PC-3 (cell line): ENCODE data around the gene SURF4. TPM values are rescaled to one million over a fixed set of nuclear protein-coding genes. Genes with fewer than 3 reads are reported as not detected.

ENCODE experiments used
- ATAC-seq: fragments of 200-7000 bp; cut with Tn5 transposase; 2 replicates; pipeline ENCODE4 v1.9.1; 2020; ENCODE audit warnings: mild to moderate bottlenecking, moderate library complexity
- BruUV-seq: library from RNA; stranded (reverse); fragments of 400-500 nt; replicated peaks from 2 replicates; lab custom pipeline; 2021; lab: Mats Ljungman, UMichigan
- CTCF ChIA-PET: fragments of 300-600 bp; sonication (Branson Sonifier 250); formaldehyde crosslinking; loops from one replicate; lab custom pipeline; 2022; ENCODE audit warnings: antibody characterized with exemption; lab: Charles Lee
- POLR2A ChIA-PET: fragments of 300-600 bp; sonication (Branson Sonifier 250); formaldehyde crosslinking; loops from one replicate; lab custom pipeline; 2022; ENCODE audit warnings: antibody characterized with exemption; ENCODE audit not compliant: unreplicated experiment; lab: Charles Lee
- DNase-seq: peaks from one replicate; pipeline ENCODE4 v3.0.0-alpha.2; 2015
- H2AFZ ChIP-seq: fragments of 300-600 bp; sonication (generic); 2 replicates; pipeline ENCODE4 v1.6.0; 2016; ENCODE audit warnings: antibody characterized with exemption, low read length
- H3F3A ChIP-seq: fragments of 300-600 bp; sonication (generic); one replicate; pipeline ENCODE4 v1.6.0; 2017; ENCODE audit warnings: antibody characterized with exemption, low read length, control low read depth, mild to moderate bottlenecking; ENCODE audit not compliant: unreplicated experiment
- H3K27ac ChIP-seq: fragments of 300-600 bp; sonication (generic); 2 replicates; pipeline ENCODE4 v1.5.1; 2016; ENCODE audit warnings: mild to moderate bottlenecking, low read length
- H3K27me3 ChIP-seq: fragments of 300-600 bp; sonication (generic); 2 replicates; pipeline ENCODE4 v1.6.1; 2016; ENCODE audit warnings: low read length, mixed read lengths
- H3K36me3 ChIP-seq: fragments of 300-600 bp; sonication (generic); 2 replicates; pipeline ENCODE4 v1.6.1; 2016; ENCODE audit warnings: low read depth, mixed run types, low read length, mixed read lengths
- H3K4me1 ChIP-seq: fragments of 300-600 bp; sonication (generic); 2 replicates; pipeline ENCODE4 v1.5.1; 2016; ENCODE audit warnings: low read length; ENCODE audit not compliant: insufficient read depth
- H3K4me2 ChIP-seq: fragments of 300-600 bp; sonication (generic); 2 replicates; pipeline ENCODE4 v1.6.0; 2016; ENCODE audit warnings: low read length
- H3K4me3 ChIP-seq: fragments of 300-600 bp; sonication (generic); 2 replicates; pipeline ENCODE4 v1.5.1; 2016; ENCODE audit warnings: mild to moderate bottlenecking, low read length, mixed read lengths
- H3K79me2 ChIP-seq: fragments of 300-600 bp; sonication (generic); 2 replicates; pipeline ENCODE4 v1.6.1; 2017; ENCODE audit warnings: low read length, mixed read lengths
- H3K9ac ChIP-seq: fragments of 300-600 bp; sonication (generic); 2 replicates; pipeline ENCODE4 v1.6.0; 2016; ENCODE audit warnings: mild to moderate bottlenecking, low read length
- H3K9me2 ChIP-seq: fragments of 300-600 bp; sonication (generic); replicated peaks from 2 replicates; pipeline ENCODE4 v1.6.1; 2016; ENCODE audit warnings: mixed run types, low read length, mixed read lengths
- H3K9me3 ChIP-seq: fragments of 300-600 bp; sonication (generic); 2 replicates; pipeline ENCODE4 v1.6.1; 2016; ENCODE audit warnings: low read length, mixed read lengths
- H4K20me1 ChIP-seq: fragments of 300-600 bp; sonication (generic); 2 replicates; pipeline ENCODE4 v1.6.1; 2016; ENCODE audit warnings: low read length, mixed read lengths
- CTCF ChIP-seq: fragments of 300-600 bp; sonication (generic); conservative IDR thresholded peaks from 2 replicates; pipeline ENCODE4 v1.5.1; 2017; ENCODE audit warnings: antibody characterized with exemption, low read depth, mild to moderate bottlenecking, low read length
- EZH2 ChIP-seq: fragments of 300-600 bp; sonication (generic); IDR thresholded peaks from one replicate; pipeline ENCODE4 v1.6.1; 2017; ENCODE audit warnings: antibody characterized with exemption, mild to moderate bottlenecking, low read length; ENCODE audit not compliant: unreplicated experiment
- EZH2phosphoT487 ChIP-seq: fragments of 300-600 bp; sonication (generic); IDR thresholded peaks from 2 replicates; pipeline ENCODE4 v1.6.1; 2018; ENCODE audit warnings: mild to moderate bottlenecking, antibody characterized with exemption, low read length, borderline replicate concordance
- intact Hi-C: fragments of 100-400 bp; cut with micrococcal nuclease; formaldehyde crosslinking; loops from 2 replicates; pipeline ENCODE4 v1.9.0; 2023
- total RNA-seq: library from RNA; depleted of rRNA; stranded (reverse); fragments of >200 nt; gene quantifications from 2 replicates; pipeline ENCODE4 v1.2.3, GENCODE V29; 2014

Gene SURF4
- total RNA-seq, 1 experiment from 2014 or later: 161 TPM

- H3K4me3 ChIP-seq: no peak overlapping the region
- intact Hi-C loops: no loop called here
- H3F3A ChIP-seq: no peaks in the 10 kb centered on the region
- peaks cover 7% of the 10 kb centered on the region; the same call in 1 of the 2 replicates for H3K4me1 ChIP-seq
- H3K9ac ChIP-seq: no peak overlapping the region
- no peaks in the 10 kb centered on the region for H3K9me2 ChIP-seq
- H3K79me2 ChIP-seq: peaks cover 24% of the 10 kb centered on the region
- no TSS peak for BruUV-seq
- no peaks in the 10 kb centered on the region for H3K27me3 ChIP-seq
- no peak overlapping the region for H3K4me2 ChIP-seq
- H3K27ac ChIP-seq: no peak overlapping the region
- H2AFZ ChIP-seq: no peak overlapping the region
- ATAC-seq (no peak), DNase-seq (no peak)
- CTCF ChIA-PET: no interaction called here
- TF ChIP-seq EZH2phosphoT487: no peak
- TF ChIP-seq CTCF: no peak
- TF ChIP-seq EZH2: no peak
- no peaks in the 10 kb centered on the region for H3K9me3 ChIP-seq
- POLR2A ChIA-PET: no interaction called here
- H4K20me1 ChIP-seq: no peaks in the 10 kb centered on the region
- H3K36me3 ChIP-seq: peaks cover 3% of the 10 kb centered on the region
These were observed 44.5 kb upstream of the SURF4 start for GRCh38 chr9:133420392-133420827.

- ChIA-PET CTCF (interaction anchor here (0.6 kb wide), 1 partner anchor 68 kb away, joined by 4 read pairs; no protein-coding TSS in a partner anchor), POLR2A (no interaction called here)
- Histone ChIP-seq H3K27ac (no peak overlapping the region), H3F3A (no peaks in the 10 kb centered on the region), H3K36me3 (peaks cover 11% of the 10 kb centered on the region), H3K4me2 (0 out of 2 replicates have a peak overlapping the region, but pooled peaks have one; percentile 86), H4K20me1 (no peaks in the 10 kb centered on the region), H2AFZ (no peak overlapping the region), H3K27me3 (no peaks in the 10 kb centered on the region), H3K4me1 (peaks cover 7% of the 10 kb centered on the region; the same call in 1 of the 2 replicates), H3K9me3 (no peaks in the 10 kb centered on the region), H3K4me3 (no peak overlapping the region), H3K9me2 (no peaks in the 10 kb centered on the region), H3K79me2 (peaks cover 38% of the 10 kb centered on the region), H3K9ac (no peak overlapping the region)
- intact Hi-C loops: no loop called here
- no peak for DNase-seq
- TF ChIP-seq EZH2: no peak
- no peak for TF ChIP-seq EZH2phosphoT487
- ATAC-seq: no peak
- BruUV-seq: no TSS peak
These were observed 43.1 kb upstream of the SURF4 start for GRCh38 chr9:133419005-133419404.

GRCh38 chr9:133417541-133418461 is 41.9 kb upstream of the SURF4 start, which contains the start of gene REXO4:
REXO4 (minus strand) TSS chr9:133418010; CDS start chr9:133417844, 166 bp downstream.
- H2AFZ ChIP-seq: peak within 1 kb of the TSS; percentile 84
- no peaks in the 10 kb centered on the region for H4K20me1 ChIP-seq
- H3K9me2 ChIP-seq: no peaks in the 10 kb centered on the region
- peak within 1 kb of the TSS; percentile 86 for H3K4me2 ChIP-seq
- ATAC-seq (peak; percentile 81), DNase-seq (peak; percentile 72)
- peak within 1 kb of the TSS; percentile 94 for H3K9ac ChIP-seq
- no peaks in the 10 kb centered on the region for H3K27me3 ChIP-seq
- peaks cover 7% of the 10 kb centered on the region; the same call in 1 of the 2 replicates for H3K4me1 ChIP-seq
- peak within 1 kb of the TSS; percentile 35 for H3K27ac ChIP-seq
- TF ChIP-seq EZH2: no peak
- no peak for TF ChIP-seq EZH2phosphoT487
- TF ChIP-seq CTCF: no peak
- BruUV-seq: TSS peak; percentile 83
- intact Hi-C loops: no loop called here
- H3K36me3 ChIP-seq: peaks cover 11% of the 10 kb centered on the region
- H3K9me3 ChIP-seq: no peaks in the 10 kb centered on the region
- POLR2A ChIA-PET: no interaction called here
- H3K4me3 ChIP-seq: peak within 1 kb of the TSS; percentile 96
- H3F3A ChIP-seq: no peaks in the 10 kb centered on the region
- CTCF ChIA-PET: no interaction called here
- peaks cover 46% of the 10 kb centered on the region for H3K79me2 ChIP-seq
